HG03159 (cell line): ENCODE results near the gene CRTC3.

Experiments
- ATAC-seq: cut with Tn5 transposase; IDR thresholded peaks from one replicate; pipeline ENCODE4 v1.9.1; 2021; ENCODE audit warnings: mild to moderate bottlenecking, moderate library complexity; ENCODE audit not compliant: unreplicated experiment

CRTC3 gene

GRCh38 chr15:90591524-90591923 is 61.8 kb downstream of the CRTC3 start:
- ATAC-seq: no peak

GRCh38 chr15:90592131-90592881 is 62.6 kb downstream of the CRTC3 start:
- ATAC-seq: no peak

GRCh38 chr15:90593499-90594158 is 63.9 kb downstream of the CRTC3 start:
- no peak for ATAC-seq

GRCh38 chr15:90594301-90594738 is 64.6 kb downstream of the CRTC3 start:
- ATAC-seq: no peak

GRCh38 chr15:90595763-90596155 is 66.0 kb downstream of the CRTC3 start:
- ATAC-seq: peak; percentile 8

- no peak for ATAC-seq
These were observed 67.2 kb downstream of the CRTC3 start for GRCh38 chr15:90596943-90597342.

DNA sequence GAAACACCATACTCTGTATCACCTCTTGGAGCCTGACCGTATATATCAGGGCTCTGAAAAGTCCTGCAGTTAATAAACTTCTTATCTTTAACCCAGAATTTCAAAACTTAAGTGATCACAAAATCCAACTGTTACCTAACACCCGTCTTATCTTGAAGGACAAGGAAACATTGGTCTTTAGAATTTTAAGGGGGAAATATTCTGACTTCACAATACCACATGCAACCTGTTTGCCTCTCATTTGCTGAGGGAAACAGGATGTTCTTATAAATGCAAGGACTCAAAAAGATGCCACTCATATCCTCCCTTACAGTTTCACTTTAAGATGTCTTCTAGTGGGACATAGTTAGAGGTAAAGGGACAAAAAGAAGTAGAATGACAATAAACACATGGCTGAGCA is 67.9 kb downstream of the CRTC3 start:
- ATAC-seq: peak; percentile 52

GRCh38 chr15:90598031-90598577 is 68.4 kb downstream of the CRTC3 start:
- ATAC-seq: peak; percentile 40

DNA sequence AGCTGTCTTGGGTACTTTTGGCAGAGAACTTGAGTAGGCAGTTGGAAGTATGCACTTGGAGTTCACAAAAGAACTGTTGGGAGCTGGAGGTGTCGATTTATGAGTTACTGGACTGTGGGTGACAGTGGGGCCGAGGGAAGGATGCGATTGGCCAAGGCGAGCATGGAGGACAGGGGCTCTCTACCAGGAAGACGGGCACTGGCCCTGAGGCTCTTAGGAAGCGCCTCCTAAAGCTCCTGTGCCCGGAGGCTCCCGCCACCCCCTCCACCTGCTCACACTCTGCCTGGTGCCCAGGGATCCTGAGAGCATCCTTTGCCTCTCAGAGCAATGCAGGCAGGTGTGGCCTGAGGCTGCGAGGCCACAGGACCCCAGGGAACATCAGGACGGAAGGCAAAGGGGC is 69.0 kb downstream of the CRTC3 start:
- no peak for ATAC-seq

GRCh38 chr15:90599116-90599515 is 69.4 kb downstream of the CRTC3 start:
- ATAC-seq: no peak

DNA sequence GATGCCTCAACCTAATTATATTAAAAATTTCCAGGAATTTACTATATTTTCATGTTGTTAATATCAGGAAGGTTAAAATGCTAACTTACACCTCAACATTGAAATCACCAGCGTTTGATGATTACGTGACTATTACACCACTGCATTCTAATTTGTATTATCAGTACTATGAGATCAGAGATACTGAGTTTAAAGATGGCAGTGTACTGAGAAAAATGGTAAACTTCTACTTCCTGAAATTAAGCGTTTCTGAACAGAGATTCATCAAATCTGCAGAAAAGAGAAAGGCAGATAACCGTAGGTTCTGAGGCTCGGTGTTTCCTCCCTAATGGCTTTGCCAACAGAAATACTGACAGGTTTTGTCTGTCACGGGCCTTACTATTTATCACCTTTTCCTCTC is 69.9 kb downstream of the CRTC3 start:
- ATAC-seq: no peak

GRCh38 chr15:90600954-90601353 is 71.2 kb downstream of the CRTC3 start:
- no peak for ATAC-seq

DNA sequence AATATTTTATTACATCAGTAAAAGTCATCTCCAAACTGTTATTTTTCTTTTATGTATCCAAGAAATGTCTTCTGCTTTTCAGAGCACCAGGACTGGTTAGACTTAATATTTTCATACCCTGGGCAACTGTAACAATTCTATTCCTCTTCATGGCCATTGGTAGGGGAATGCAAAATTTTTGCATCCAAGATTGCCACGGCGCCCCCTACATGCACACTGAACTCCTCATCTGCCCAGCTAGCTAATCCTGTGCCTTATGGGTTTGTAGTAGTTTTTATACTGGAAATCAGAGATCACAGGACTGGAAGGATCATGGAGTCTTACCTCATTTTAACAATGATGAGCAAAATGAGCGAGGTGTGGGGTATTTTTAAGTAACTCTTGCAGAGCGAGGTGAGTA is 74.2 kb downstream of the CRTC3 start:
- no peak for ATAC-seq

DNA sequence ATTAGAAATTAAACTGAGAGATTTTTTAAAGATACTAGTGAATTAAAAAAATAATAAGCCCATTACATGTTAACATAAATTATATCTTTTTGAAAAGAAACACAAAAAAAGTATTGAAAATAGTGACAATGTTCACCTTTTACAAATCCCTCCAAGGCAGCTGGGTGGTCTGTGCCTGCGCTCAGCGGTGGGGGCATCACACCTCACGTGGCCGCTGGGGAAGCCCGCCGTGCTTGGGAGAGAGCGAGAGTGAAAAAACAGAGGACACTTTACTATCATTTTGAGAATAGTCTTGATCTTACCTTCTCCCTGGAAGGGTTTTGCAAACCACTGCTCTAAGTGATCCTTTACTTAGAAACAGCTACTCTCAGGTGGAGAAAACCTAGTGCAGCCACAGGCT is 76.9 kb downstream of the CRTC3 start:
- no peak for ATAC-seq

- ATAC-seq: no peak
These were observed 77.6 kb downstream of the CRTC3 start for GRCh38 chr15:90607361-90607760.

GRCh38 chr15:90609242-90610180 is 79.8 kb downstream of the CRTC3 start:
- no peak for ATAC-seq

GRCh38 chr15:90610190-90610589 is 80.5 kb downstream of the CRTC3 start:
- ATAC-seq: no peak

DNA sequence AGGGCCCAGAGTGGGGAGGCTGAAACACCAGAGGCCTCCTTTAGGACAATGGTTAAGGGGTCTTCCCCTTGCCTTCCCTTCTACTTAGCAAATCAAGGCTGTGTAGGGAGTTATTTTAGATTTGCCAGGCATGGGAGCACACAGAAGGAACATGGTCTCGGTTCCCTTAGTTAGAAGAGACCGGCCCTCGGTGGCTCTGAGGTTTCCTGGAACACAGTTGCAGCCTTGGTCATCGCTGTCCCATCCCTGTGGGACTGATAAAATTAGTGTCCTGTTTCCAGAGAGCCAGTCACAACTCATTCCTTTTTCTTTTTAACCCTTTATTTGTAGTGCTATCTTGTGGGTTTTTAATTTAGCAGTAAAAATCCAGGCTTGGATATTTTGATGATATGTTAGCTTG is 81.4 kb downstream of the CRTC3 start:
- no peak for ATAC-seq

DNA sequence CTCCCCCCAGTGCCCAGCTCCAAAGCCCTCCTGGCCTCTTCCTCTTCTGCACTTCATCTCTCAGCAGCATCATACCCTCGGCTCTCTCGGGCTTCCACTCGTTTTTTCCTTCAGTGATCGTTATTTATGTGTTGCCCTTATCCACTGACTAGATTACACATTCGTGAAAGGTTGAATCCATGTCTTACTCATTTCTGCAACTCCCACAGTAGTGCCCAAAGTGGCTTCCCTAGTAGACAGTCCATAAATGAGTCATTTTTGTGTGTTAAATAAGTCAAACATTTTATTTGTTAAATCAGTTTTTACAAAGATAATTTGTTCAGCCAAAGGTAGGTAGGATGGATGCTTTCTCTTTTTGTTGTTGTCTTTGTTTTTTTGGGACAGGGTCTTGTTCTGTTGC is 87.4 kb downstream of the CRTC3 start:
- ATAC-seq: no peak

GRCh38 chr15:90617668-90618097 is 88.0 kb downstream of the CRTC3 start:
- ATAC-seq: no peak
